K562 (cell line): ENCODE measurements around the gene SPATA32. TPM values are rescaled to one million over a fixed set of nuclear protein-coding genes. Genes with fewer than 3 reads are reported as not detected.

Experiments used
- ARID1B ChIP-seq: fragments of 450-650 bp; IDR thresholded peaks from 2 replicates; pipeline ENCODE4 v1.6.1; 2016; ENCODE audit warnings: antibody characterized with exemption, mild to moderate bottlenecking, inconsistent platforms
- BRD4 ChIP-seq: fragments of 200-600 bp; sonication (generic); IDR thresholded peaks from 2 replicates; pipeline ENCODE4 v1.6.1; 2017; ENCODE audit warnings: inconsistent platforms
- CBFA2T3 ChIP-seq: fragments of 450-650 bp; IDR thresholded peaks from 2 replicates; pipeline ENCODE4 v1.6.1; 2017
- CBX5 ChIP-seq: IDR thresholded peaks from 2 replicates; pipeline ENCODE4 v1.6.1; 2014; ENCODE audit warnings: low read depth, borderline replicate concordance
- E2F3 ChIP-seq: fragments of 250-450 bp; sonication (Bioruptor Pico); IDR thresholded peaks from 2 replicates; pipeline ENCODE4 v1.4.0; 2020; ENCODE audit warnings: mild to moderate bottlenecking
- FIP1L1 ChIP-seq: fragments of 200-400 bp; formaldehyde crosslinking; IDR thresholded peaks from 2 replicates; pipeline ENCODE4 v1.6.1; 2018; ENCODE audit warnings: mild to moderate bottlenecking, low read depth, low read length; ENCODE audit not compliant: poor library complexity, severe bottlenecking
- HNRNPLL ChIP-seq: fragments of 200-400 bp; formaldehyde crosslinking; IDR thresholded peaks from 2 replicates; pipeline ENCODE4 v1.6.1; 2017; ENCODE audit warnings: low read length, low read depth, mild to moderate bottlenecking; ENCODE audit not compliant: poor library complexity, severe bottlenecking
- NCOA6 ChIP-seq: fragments of 450-650 bp; IDR thresholded peaks from 2 replicates; pipeline ENCODE4 v1.6.1; 2017; ENCODE audit warnings: mild to moderate bottlenecking
- POLR2H ChIP-seq: IDR thresholded peaks from 2 replicates; pipeline ENCODE4 v1.6.1; 2016; ENCODE audit warnings: missing genetic modification characterization, low read depth, mild to moderate bottlenecking, control low read depth, missing compliant biosample characterization, moderate library complexity
- RAD51 ChIP-seq: fragments of 450-650 bp; IDR thresholded peaks from 2 replicates; pipeline ENCODE4 v1.7.1; 2016; ENCODE audit warnings: low read depth, mild to moderate bottlenecking, borderline replicate concordance
- RBM15 ChIP-seq: fragments of 200-400 bp; formaldehyde crosslinking; IDR thresholded peaks from 2 replicates; pipeline ENCODE4 v1.6.1; 2018; ENCODE audit warnings: mild to moderate bottlenecking, low read length, moderate library complexity; ENCODE audit not compliant: insufficient read depth
- TEAD4 ChIP-seq, 2 experiments: sonication (generic) in 1 of 2; formaldehyde crosslinking in 1 of 2; IDR thresholded peaks; 2 replicates each; pipeline versions ENCODE4 v1.6.1 to v1.8.0; 2012 to 2022; ENCODE audit warnings: borderline replicate concordance in 1 of 2, inconsistent platforms in 1 of 2, low read length in 1 of 2, mild to moderate bottlenecking in 1 of 2, missing genetic modification reagents in 1 of 2
- WHSC1 ChIP-seq: IDR thresholded peaks from one replicate; pipeline ENCODE4 v1.6.1; 2012; ENCODE audit warnings: low read length, control low read depth, inconsistent platforms
- ZFX ChIP-seq: sonication (generic); formaldehyde crosslinking; IDR thresholded peaks from 2 replicates; pipeline ENCODE4 v1.8.0; 2022; ENCODE audit warnings: mild to moderate bottlenecking, missing genetic modification reagents, moderate library complexity
- ZNF165 ChIP-seq: fragments of 250-450 bp; sonication (Bioruptor Pico); IDR thresholded peaks from 2 replicates; pipeline ENCODE4 v1.4.0; 2020; ENCODE audit warnings: borderline replicate concordance
- ZNF311 ChIP-seq: fragments of 250-450 bp; sonication (Bioruptor Pico); IDR thresholded peaks from 2 replicates; pipeline ENCODE4 v1.4.0; 2020; ENCODE audit warnings: mild to moderate bottlenecking, moderate library complexity
- ZNF324 ChIP-seq: fragments of 250-450 bp; sonication (Bioruptor Pico); IDR thresholded peaks from 2 replicates; pipeline ENCODE4 v1.4.0; 2020; ENCODE audit warnings: mild to moderate bottlenecking
- polyA plus RNA-seq, 8 experiments: library from polyadenylated mRNA; depleted of rRNA in 4 of 8; stranded (reverse) in 5 of 8; unstranded in 3 of 8; fragments of >200 nt; fragmentation: Nextera tagmentation in 2 of 8; fragmentation: Illumina TruSeq in 1 of 8; extraction: Ambion mirVana in 2 of 8; extraction: Trizol in 1 of 8; gene quantifications; 2 replicates each; pipeline versions ENCODE4 v1.2.1 to v1.2.3, GENCODE V29; 2011 to 2014; ENCODE audit warnings: inconsistent platforms in 1 of 8, missing spikeins in 1 of 8
- total RNA-seq, 7 experiments: library from RNA; depleted of rRNA in 6 of 7; stranded (reverse); fragments of >200 nt in 6 of 7; fragmentation: Illumina TruSeq in 2 of 7; extraction: Trizol in 2 of 7; gene quantifications; 2 replicates each; pipeline versions ENCODE4 v1.2.1 to v1.2.3, GENCODE V29; 2011 to 2021; ENCODE audit warnings: low replicate concordance in 1 of 7
- TF ChIP-seq, protein P1 (sequence below): fragments of 250-450 bp; sonication (Bioruptor Pico); IDR thresholded peaks from 2 replicates; pipeline ENCODE4 v1.8.0; 2022; ENCODE audit warnings: inconsistent platforms
- TF ChIP-seq, protein P2 (sequence below): fragments of 450-650 bp; formaldehyde crosslinking; IDR thresholded peaks from 2 replicates; pipeline ENCODE4 v1.4.0; 2020; ENCODE audit warnings: mild to moderate bottlenecking

Gene SPATA32
- total and polyA plus RNA-seq, 9 of the 15 experiments (the other 6 are each of a cell fraction or from before 2014, with no cell fraction given) = 0.03 to 0.06 TPM; not detected in 7

DNA sequence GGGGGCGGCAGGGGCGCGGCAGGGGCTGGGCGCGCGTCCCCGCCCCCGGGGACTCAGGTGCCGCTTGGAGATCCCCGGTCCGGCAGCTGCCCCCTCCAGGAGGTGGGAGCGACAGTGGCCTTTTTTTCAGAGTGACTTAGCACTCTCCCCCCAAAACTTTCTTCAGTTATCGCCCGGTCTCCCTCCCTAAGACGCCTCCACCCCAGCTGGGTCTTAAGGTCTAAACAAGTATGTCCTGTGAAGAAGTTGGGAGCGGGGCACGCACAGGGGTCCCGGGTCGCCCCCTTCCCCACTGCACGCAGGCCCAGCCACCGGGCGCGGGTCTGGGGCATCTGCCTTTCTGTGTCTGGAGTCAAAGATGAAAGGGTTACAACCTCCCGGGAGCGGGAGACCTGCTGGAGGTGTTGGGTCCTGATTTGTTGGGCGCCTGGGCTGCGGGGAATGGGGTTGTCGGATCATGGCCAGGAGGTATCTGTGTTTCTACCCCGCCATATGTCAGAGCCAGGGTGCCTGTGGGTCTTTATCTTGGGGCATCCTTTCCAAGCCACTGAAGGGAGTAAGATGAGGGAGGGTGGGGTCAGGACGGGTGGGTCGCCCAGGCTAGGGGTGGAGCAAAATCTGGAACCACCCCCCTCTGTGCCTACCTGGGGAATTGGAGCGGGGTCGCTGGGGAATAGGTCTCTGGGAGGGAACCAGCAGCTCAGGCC is 39.5 kb downstream of the SPATA32 start (continued):
- no peak for TF ChIP-seq CBX5
- no peak for TF ChIP-seq BRD4
- no peak for TF ChIP-seq ARID1B
- TF ChIP-seq, protein P1, sequence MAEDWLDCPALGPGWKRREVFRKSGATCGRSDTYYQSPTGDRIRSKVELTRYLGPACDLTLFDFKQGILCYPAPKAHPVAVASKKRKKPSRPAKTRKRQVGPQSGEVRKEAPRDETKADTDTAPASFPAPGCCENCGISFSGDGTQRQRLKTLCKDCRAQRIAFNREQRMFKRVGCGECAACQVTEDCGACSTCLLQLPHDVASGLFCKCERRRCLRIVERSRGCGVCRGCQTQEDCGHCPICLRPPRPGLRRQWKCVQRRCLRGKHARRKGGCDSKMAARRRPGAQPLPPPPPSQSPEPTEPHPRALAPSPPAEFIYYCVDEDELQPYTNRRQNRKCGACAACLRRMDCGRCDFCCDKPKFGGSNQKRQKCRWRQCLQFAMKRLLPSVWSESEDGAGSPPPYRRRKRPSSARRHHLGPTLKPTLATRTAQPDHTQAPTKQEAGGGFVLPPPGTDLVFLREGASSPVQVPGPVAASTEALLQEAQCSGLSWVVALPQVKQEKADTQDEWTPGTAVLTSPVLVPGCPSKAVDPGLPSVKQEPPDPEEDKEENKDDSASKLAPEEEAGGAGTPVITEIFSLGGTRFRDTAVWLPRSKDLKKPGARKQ (CRISPR knock-in tag) = no peak
- TF ChIP-seq NCOA6 = no peak
- TF ChIP-seq, protein P2, sequence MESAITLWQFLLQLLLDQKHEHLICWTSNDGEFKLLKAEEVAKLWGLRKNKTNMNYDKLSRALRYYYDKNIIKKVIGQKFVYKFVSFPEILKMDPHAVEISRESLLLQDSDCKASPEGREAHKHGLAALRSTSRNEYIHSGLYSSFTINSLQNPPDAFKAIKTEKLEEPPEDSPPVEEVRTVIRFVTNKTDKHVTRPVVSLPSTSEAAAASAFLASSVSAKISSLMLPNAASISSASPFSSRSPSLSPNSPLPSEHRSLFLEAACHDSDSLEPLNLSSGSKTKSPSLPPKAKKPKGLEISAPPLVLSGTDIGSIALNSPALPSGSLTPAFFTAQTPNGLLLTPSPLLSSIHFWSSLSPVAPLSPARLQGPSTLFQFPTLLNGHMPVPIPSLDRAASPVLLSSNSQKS (CRISPR knock-in tag) = no peak
- peak; percentile 20; the same call in 1 of the 2 replicates for TF ChIP-seq CBFA2T3
- no peak for TF ChIP-seq ZNF324 (CRISPR knock-in tag)
- 0 out of 2 replicates have a peak, but pooled peaks have one; percentile 12 for TF ChIP-seq ZFX (CRISPR knock-in tag)
- TF ChIP-seq E2F3 (CRISPR knock-in tag) = no peak
- TF ChIP-seq ZNF165 (CRISPR knock-in tag) = no peak
- no peak for TF ChIP-seq RAD51
- TF ChIP-seq POLR2H (tag) = no peak
- no peak for TF ChIP-seq RBM15
- TF ChIP-seq TEAD4 (IDR thresholded peaks at IDR 0.05; ENCODE audit: low read length) = no peak
- no peak for TF ChIP-seq TEAD4 (CRISPR knock-in tag; IDR thresholded peaks at IDR 0.05; ENCODE audit: borderline replicate concordance)
- TF ChIP-seq HNRNPLL = no peak
- no peak for TF ChIP-seq WHSC1
- no peak for TF ChIP-seq ZNF311
- TF ChIP-seq FIP1L1 = no peak
